Type B pancreatic cell (in vitro differentiated cells): Measurements from ENCODE around the gene DAPK1. TPM values are rescaled to one million over a fixed set of nuclear protein-coding genes. Genes with fewer than 3 reads are reported as not detected.

Source experiments
- DNase-seq: peaks from one replicate; pipeline ENCODE4 v3.0.0; 2021; ENCODE audit warnings: mixed read lengths; ENCODE audit not compliant: unreplicated experiment; ENCODE audit errors: extremely low spot score
- H3K27ac Mint-ChIP-seq: 2 replicates; pipeline ENCODE4 v1.8.0; 2021; ENCODE audit warnings: mild to moderate bottlenecking, mixed read lengths
- H3K27me3 Mint-ChIP-seq: 2 replicates; pipeline ENCODE4 v1.8.0; 2021; ENCODE audit warnings: mixed read lengths
- H3K36me3 Mint-ChIP-seq: 2 replicates; pipeline ENCODE4 v1.8.0; 2021; ENCODE audit warnings: mixed read lengths
- H3K4me1 Mint-ChIP-seq: one replicate; pipeline ENCODE4 v1.8.0; 2021; ENCODE audit warnings: mixed read lengths; ENCODE audit not compliant: unreplicated experiment
- H3K4me3 Mint-ChIP-seq: 2 replicates; pipeline ENCODE4 v1.8.0; 2021; ENCODE audit warnings: mild to moderate bottlenecking, mixed read lengths
- H3K9me3 Mint-ChIP-seq: 2 replicates; pipeline ENCODE4 v1.8.0; 2021; ENCODE audit warnings: mixed read lengths
- CTCF ChIP-seq: fragments of 200-600 bp; sonication (generic); conservative IDR thresholded peaks from 2 replicates; pipeline ENCODE4 v1.5.0; 2021; ENCODE audit warnings: antibody characterized with exemption, mild to moderate bottlenecking
- total RNA-seq: library from RNA; stranded (reverse); gene quantifications from 2 replicates; pipeline ENCODE4 v1.2.1, GENCODE V29; 2021; ENCODE audit warnings: low replicate concordance

The DAPK1 gene
- total RNA-seq, 1 donor from 2014 or later = 160 TPM

- TF ChIP-seq CTCF = no peak
- Mint-ChIP-seq H3K27me3 (no peaks in the 10 kb centered on the region), H3K36me3 (peaks cover 26% of the 10 kb centered on the region), H3K9me3 (no peaks in the 10 kb centered on the region), H3K4me3 (no peak overlapping the region), H3K27ac (no peak overlapping the region), H3K4me1 (peaks cover 57% of the 10 kb centered on the region)
- no peak for DNase-seq
Observed at GRCh38 chr9:87530716-87531115, 33.0 kb downstream of the DAPK1 start.

GRCh38 chr9:87531370-87532295 is 34.0 kb downstream of the DAPK1 start:
- Mint-ChIP-seq H3K27me3 (no peaks in the 10 kb centered on the region), H3K9me3 (no peaks in the 10 kb centered on the region), H3K4me3 (peak overlapping the region; percentile 19), H3K27ac (peak overlapping the region; percentile 6), H3K4me1 (peaks cover 61% of the 10 kb centered on the region), H3K36me3 (peaks cover 26% of the 10 kb centered on the region)
- no peak for TF ChIP-seq CTCF
- no peak for DNase-seq

GRCh38 chr9:87533271-87533670 is 35.6 kb downstream of the DAPK1 start:
- Mint-ChIP-seq H3K9me3 (no peaks in the 10 kb centered on the region), H3K4me3 (no peak overlapping the region), H3K4me1 (peaks cover 60% of the 10 kb centered on the region), H3K27ac (no peak overlapping the region), H3K36me3 (peaks cover 25% of the 10 kb centered on the region), H3K27me3 (no peaks in the 10 kb centered on the region)
- no peak for DNase-seq
- no peak for TF ChIP-seq CTCF

GRCh38 chr9:87534036-87534435 is 36.4 kb downstream of the DAPK1 start:
- no peak for DNase-seq
- TF ChIP-seq CTCF = no peak
- Mint-ChIP-seq H3K9me3 (no peaks in the 10 kb centered on the region), H3K36me3 (peaks cover 18% of the 10 kb centered on the region), H3K27ac (no peak overlapping the region), H3K4me1 (peaks cover 58% of the 10 kb centered on the region), H3K4me3 (no peak overlapping the region), H3K27me3 (no peaks in the 10 kb centered on the region)

GRCh38 chr9:87534957-87535356 is 37.3 kb downstream of the DAPK1 start:
- H3K27me3 Mint-ChIP-seq = no peaks in the 10 kb centered on the region
- H3K27ac Mint-ChIP-seq = no peak overlapping the region

More at GRCh38 chr9:87534957-87535356, 37.3 kb downstream of the DAPK1 start:
- Mint-ChIP-seq H3K36me3 (peaks cover 13% of the 10 kb centered on the region), H3K9me3 (no peaks in the 10 kb centered on the region), H3K4me1 (peaks cover 48% of the 10 kb centered on the region), H3K4me3 (no peak overlapping the region)
- no peak for DNase-seq
- no peak for TF ChIP-seq CTCF
